ENCODE measurements around the gene CXCL13. TPM values are rescaled to one million over a fixed set of nuclear protein-coding genes. Genes with fewer than 3 reads are reported as not detected.

The CXCL13 gene
- polyA plus RNA-seq, 3 donors = not detected

DNA sequence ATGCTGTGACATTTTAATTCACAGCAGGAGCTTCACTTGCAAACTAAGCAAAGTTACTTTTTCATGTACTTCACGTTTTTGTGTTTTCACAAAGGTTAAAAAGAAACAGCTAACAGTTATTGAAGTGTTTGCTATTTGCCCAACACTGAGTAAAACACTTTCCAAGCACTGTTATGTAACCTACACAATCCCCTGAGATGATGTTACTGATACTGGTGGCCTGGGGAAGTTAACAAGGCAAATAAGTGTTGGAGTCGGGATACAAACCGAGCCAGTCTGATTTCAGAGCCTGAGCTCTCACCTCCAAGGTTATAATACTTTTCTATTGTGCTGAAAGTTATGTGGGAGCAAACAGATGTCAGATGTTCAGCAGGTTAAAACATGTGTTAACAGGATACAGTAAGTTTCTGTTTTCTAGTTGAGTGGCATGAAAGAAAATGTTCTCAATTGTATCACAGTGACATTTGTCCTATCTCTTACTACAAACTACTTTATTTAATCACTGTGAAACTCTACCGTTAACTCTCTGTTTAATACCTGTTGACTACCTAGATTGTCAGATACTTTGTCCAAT is 3.9 kb upstream of the CXCL13 start:
- no peak overlapping the region for H3K9ac ChIP-seq (ENCODE audit: insufficient read depth, low read length, poor library complexity, severe bottlenecking)
- no peak overlapping the region for H2AFZ ChIP-seq (ENCODE audit: insufficient read depth, low read depth, low read length, poor library complexity, severe bottlenecking)
- H3K4me1 ChIP-seq (ENCODE audit: control insufficient read depth in 1 of 2, insufficient read depth in 2 of 2, low read length in 2 of 2) = no peaks in the 10 kb centered on the region
- H3K27me3 ChIP-seq (ENCODE audit: control insufficient read depth in 2 of 2, insufficient read depth in 2 of 2, low read length in 2 of 2) = no peaks in the 10 kb centered on the region
- H4K20me1 ChIP-seq (ENCODE audit: insufficient read depth, low read length) = no peaks in the 10 kb centered on the region
- no CpG with 5 or more reads among the region's 4 CpGs for WGBS (ENCODE audit: insufficient coverage)
- H3K36me3 ChIP-seq (replicated peaks in 1 of 2; ENCODE audit: control insufficient read depth in 1 of 2, insufficient read depth in 2 of 2, low read length in 2 of 2) = no peaks in the 10 kb centered on the region
- no peaks in the 10 kb centered on the region for H3K79me2 ChIP-seq (ENCODE audit: insufficient read depth, low read length)
- Mint-ChIP-seq H3K27ac (no peak overlapping the region), H3K4me1 (no peaks in the 10 kb centered on the region), H3K36me3 (no peaks in the 10 kb centered on the region), H3K27me3 (ENCODE audit: low read depth in 3 of 3) (peaks cover 0 to 2% (median 1%) of the 10 kb centered on the region in 3 donors), H3K4me3 (no peak overlapping the region), H3K9me3 (peaks cover 0 to 2% (median 0%) of the 10 kb centered on the region in 7 donors)
- TF ChIP-seq, protein P1, sequence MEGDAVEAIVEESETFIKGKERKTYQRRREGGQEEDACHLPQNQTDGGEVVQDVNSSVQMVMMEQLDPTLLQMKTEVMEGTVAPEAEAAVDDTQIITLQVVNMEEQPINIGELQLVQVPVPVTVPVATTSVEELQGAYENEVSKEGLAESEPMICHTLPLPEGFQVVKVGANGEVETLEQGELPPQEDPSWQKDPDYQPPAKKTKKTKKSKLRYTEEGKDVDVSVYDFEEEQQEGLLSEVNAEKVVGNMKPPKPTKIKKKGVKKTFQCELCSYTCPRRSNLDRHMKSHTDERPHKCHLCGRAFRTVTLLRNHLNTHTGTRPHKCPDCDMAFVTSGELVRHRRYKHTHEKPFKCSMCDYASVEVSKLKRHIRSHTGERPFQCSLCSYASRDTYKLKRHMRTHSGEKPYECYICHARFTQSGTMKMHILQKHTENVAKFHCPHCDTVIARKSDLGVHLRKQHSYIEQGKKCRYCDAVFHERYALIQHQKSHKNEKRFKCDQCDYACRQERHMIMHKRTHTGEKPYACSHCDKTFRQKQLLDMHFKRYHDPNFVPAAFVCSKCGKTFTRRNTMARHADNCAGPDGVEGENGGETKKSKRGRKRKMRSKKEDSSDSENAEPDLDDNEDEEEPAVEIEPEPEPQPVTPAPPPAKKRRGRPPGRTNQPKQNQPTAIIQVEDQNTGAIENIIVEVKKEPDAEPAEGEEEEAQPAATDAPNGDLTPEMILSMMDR (IDR thresholded peaks at IDR 0.05) = no peak
- intact Hi-C loops (cut with micrococcal nuclease) = no loop called here
- H3K4me2 ChIP-seq (replicated peaks; ENCODE audit: extremely low read depth, low read length, poor library complexity, severe bottlenecking) = no peak overlapping the region
- no peak for DNase-seq
- no peaks in the 10 kb centered on the region for H3K9me3 ChIP-seq (replicated peaks in 1 of 2; ENCODE audit: control insufficient read depth in 1 of 2, insufficient read depth in 1 of 2, low read length in 2 of 2)
- no peak overlapping the region for H3K4me3 ChIP-seq (replicated peaks in 1 of 3; ENCODE audit: low read depth in 2 of 3, low read length in 3 of 3)
- no peak overlapping the region for H3K27ac ChIP-seq (ENCODE audit: low read depth in 1 of 2, low read length in 2 of 2)

DNA sequence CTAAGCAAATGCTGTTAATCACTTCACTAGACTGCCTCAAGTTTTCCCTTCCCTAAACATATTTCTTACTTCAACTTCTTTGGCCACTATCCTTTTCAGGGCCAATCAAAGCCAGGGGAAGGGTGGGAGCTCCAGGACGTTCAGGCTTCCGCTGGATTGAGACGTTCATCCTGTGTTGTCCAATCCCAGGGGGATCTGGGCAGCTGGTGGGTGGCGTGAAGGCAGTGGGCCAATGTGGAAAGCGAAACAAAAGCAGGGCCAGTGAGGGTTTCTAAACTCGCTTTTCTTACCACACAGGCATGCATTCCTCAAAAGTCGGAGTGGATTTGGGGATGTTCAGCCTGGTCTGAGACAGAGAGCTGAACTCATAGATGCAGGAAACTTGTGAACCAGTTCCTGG is 7.6 kb downstream of the CXCL13 start:
- Histone ChIP-seq H3K4me2 (replicated peaks; ENCODE audit: extremely low read depth, low read length, poor library complexity, severe bottlenecking) (no peak overlapping the region), H2AFZ (ENCODE audit: insufficient read depth, low read depth, low read length, poor library complexity, severe bottlenecking) (no peak overlapping the region), H3K4me3 (replicated peaks in 1 of 3; ENCODE audit: low read depth in 2 of 3, low read length in 3 of 3) (no peak overlapping the region), H3K27ac (ENCODE audit: low read depth in 1 of 2, low read length in 2 of 2) (no peak overlapping the region), H3K9ac (ENCODE audit: insufficient read depth, low read length, poor library complexity, severe bottlenecking) (no peak overlapping the region), H4K20me1 (ENCODE audit: insufficient read depth, low read length) (no peaks in the 10 kb centered on the region), H3K4me1 (ENCODE audit: control insufficient read depth in 1 of 2, insufficient read depth in 2 of 2, low read length in 2 of 2) (no peaks in the 10 kb centered on the region), H3K36me3 (replicated peaks in 1 of 2; ENCODE audit: control insufficient read depth in 1 of 2, insufficient read depth in 2 of 2, low read length in 2 of 2) (no peaks in the 10 kb centered on the region), H3K79me2 (ENCODE audit: insufficient read depth, low read length) (no peaks in the 10 kb centered on the region), H3K9me3 (replicated peaks in 1 of 2; ENCODE audit: control insufficient read depth in 1 of 2, insufficient read depth in 1 of 2, low read length in 2 of 2) (no peaks in the 10 kb centered on the region), H3K27me3 (ENCODE audit: control insufficient read depth in 2 of 2, insufficient read depth in 2 of 2, low read length in 2 of 2) (no peaks in the 10 kb centered on the region)
- no peak overlapping the region for H3K27ac Mint-ChIP-seq
- H3K4me3 Mint-ChIP-seq = no peak overlapping the region
- peaks cover 0 to 3% (median 0%) of the 10 kb centered on the region in 3 donors for H3K27me3 Mint-ChIP-seq (ENCODE audit: low read depth in 3 of 3)
- WGBS (ENCODE audit: insufficient coverage) = 95% methylated on average over 7 of the region's 7 CpGs
- intact Hi-C loops (cut with micrococcal nuclease) = no loop called here
- TF ChIP-seq, protein P1 (IDR thresholded peaks at IDR 0.05) = no peak
- no peak for DNase-seq
- H3K9me3 Mint-ChIP-seq = no peaks in the 10 kb centered on the region
- no peaks in the 10 kb centered on the region for H3K36me3 Mint-ChIP-seq
- H3K4me1 Mint-ChIP-seq = no peaks in the 10 kb centered on the region

All from CD14-positive monocyte (primary cell).